DOHH2 (cell line): Measurements from ENCODE around the gene LMBR1L.
A peak's percentile ranks its signal among the peaks of the same experiment; 100 is the strongest.
"Not testable (repeated sequence)": the region's sequence is repeated elsewhere in the genome, so short reads cannot be mapped to it uniquely, and the experiment has no call there.

Source experiments
- H3F3A ChIP-seq: fragments of 200-600 bp; sonication (generic), shearing (Covaris generic); 2 replicates; pipeline ENCODE4 v1.6.0; 2016; ENCODE audit warnings: antibody characterized with exemption, mild to moderate bottlenecking; ENCODE audit not compliant: control insufficient read depth, insufficient read depth
- H3K27ac ChIP-seq: fragments of 200-600 bp; sonication (generic); 2 replicates; pipeline ENCODE4 v1.5.1; 2014; ENCODE audit warnings: low read depth, mild to moderate bottlenecking, low read length, moderate library complexity
- H3K27me3 ChIP-seq: fragments of 200-600 bp; sonication (generic); 2 replicates; pipeline ENCODE4 v1.6.1; 2014; ENCODE audit warnings: mild to moderate bottlenecking, low read length, mixed read lengths; ENCODE audit not compliant: control insufficient read depth
- H3K36me3 ChIP-seq: fragments of 200-600 bp; sonication (generic); 2 replicates; pipeline ENCODE4 v1.6.1; 2014; ENCODE audit warnings: mild to moderate bottlenecking, low read length, moderate library complexity, mixed read lengths; ENCODE audit not compliant: control insufficient read depth
- H3K4me1 ChIP-seq: fragments of 200-600 bp; sonication (generic); 2 replicates; pipeline ENCODE4 v1.6.1; 2014; ENCODE audit warnings: mild to moderate bottlenecking, low read length, mixed read lengths; ENCODE audit not compliant: control insufficient read depth
- H3K4me2 ChIP-seq: fragments of 200-600 bp; sonication (generic); 2 replicates; pipeline ENCODE4 v1.6.0; 2014; ENCODE audit warnings: mild to moderate bottlenecking, low read length, moderate library complexity
- H3K4me3 ChIP-seq: fragments of 200-600 bp; sonication (generic); 2 replicates; pipeline ENCODE4 v1.5.1; 2014; ENCODE audit warnings: mild to moderate bottlenecking, low read length, mixed read lengths
- H3K79me2 ChIP-seq: fragments of 200-600 bp; sonication (generic); 2 replicates; pipeline ENCODE4 v1.6.1; 2014; ENCODE audit warnings: mild to moderate bottlenecking, low read length, mixed read lengths; ENCODE audit not compliant: control insufficient read depth
- H3K9me2 ChIP-seq: fragments of 200-600 bp; sonication (generic); replicated peaks from 2 replicates; pipeline ENCODE4 v1.6.1; 2014; ENCODE audit warnings: mild to moderate bottlenecking, low read length, mixed read lengths; ENCODE audit not compliant: control insufficient read depth
- H3K9me3 ChIP-seq: fragments of 200-600 bp; sonication (generic); 2 replicates; pipeline ENCODE4 v1.6.1; 2014; ENCODE audit warnings: antibody characterized with exemption, low read length, mixed read lengths; ENCODE audit not compliant: control insufficient read depth, insufficient read depth
- H4K20me1 ChIP-seq: fragments of 200-600 bp; sonication (generic); 2 replicates; pipeline ENCODE4 v1.6.0; 2014; ENCODE audit warnings: low read depth, mild to moderate bottlenecking, antibody characterized with exemption, low read length, moderate library complexity; ENCODE audit not compliant: control insufficient read depth, insufficient read depth
- EZH2phosphoT487 ChIP-seq: fragments of 200-600 bp; sonication (generic); IDR thresholded peaks from 2 replicates; pipeline ENCODE4 v1.6.1; 2017; ENCODE audit warnings: borderline replicate concordance, mild to moderate bottlenecking, antibody characterized with exemption, low read length, moderate library complexity, mixed read lengths
- TF ChIP-seq, protein P1 (sequence below): fragments of 200-600 bp; sonication (generic); IDR thresholded peaks from one replicate; pipeline ENCODE4 v1.5.1; 2014; ENCODE audit warnings: antibody characterized with exemption, mild to moderate bottlenecking, low read depth, low read length; ENCODE audit not compliant: poor library complexity, severe bottlenecking

The LMBR1L gene

DNA sequence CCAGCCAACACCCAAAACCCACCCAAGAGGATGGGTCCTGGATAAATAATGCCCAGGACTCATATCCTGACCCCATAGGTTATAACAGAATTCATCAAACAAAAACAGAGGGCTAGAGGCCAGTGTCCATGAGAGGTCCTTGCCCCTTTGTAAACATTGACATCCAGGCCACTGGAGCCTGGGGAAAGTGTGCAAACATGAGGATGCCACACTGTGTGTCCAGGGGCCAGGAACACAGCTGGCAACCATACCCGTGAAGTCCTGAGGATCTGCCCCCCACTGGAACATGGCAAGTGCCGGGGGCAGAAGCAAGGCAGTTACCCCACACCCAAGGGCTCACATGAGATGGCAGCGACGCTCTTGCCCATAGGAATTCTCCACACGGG lies 45.9 kb downstream of the LMBR1L start:
- no peak for TF ChIP-seq EZH2phosphoT487
- TF ChIP-seq, protein P1, sequence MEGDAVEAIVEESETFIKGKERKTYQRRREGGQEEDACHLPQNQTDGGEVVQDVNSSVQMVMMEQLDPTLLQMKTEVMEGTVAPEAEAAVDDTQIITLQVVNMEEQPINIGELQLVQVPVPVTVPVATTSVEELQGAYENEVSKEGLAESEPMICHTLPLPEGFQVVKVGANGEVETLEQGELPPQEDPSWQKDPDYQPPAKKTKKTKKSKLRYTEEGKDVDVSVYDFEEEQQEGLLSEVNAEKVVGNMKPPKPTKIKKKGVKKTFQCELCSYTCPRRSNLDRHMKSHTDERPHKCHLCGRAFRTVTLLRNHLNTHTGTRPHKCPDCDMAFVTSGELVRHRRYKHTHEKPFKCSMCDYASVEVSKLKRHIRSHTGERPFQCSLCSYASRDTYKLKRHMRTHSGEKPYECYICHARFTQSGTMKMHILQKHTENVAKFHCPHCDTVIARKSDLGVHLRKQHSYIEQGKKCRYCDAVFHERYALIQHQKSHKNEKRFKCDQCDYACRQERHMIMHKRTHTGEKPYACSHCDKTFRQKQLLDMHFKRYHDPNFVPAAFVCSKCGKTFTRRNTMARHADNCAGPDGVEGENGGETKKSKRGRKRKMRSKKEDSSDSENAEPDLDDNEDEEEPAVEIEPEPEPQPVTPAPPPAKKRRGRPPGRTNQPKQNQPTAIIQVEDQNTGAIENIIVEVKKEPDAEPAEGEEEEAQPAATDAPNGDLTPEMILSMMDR = no peak
- no peaks in the 10 kb centered on the region for H3K9me3 ChIP-seq

DNA sequence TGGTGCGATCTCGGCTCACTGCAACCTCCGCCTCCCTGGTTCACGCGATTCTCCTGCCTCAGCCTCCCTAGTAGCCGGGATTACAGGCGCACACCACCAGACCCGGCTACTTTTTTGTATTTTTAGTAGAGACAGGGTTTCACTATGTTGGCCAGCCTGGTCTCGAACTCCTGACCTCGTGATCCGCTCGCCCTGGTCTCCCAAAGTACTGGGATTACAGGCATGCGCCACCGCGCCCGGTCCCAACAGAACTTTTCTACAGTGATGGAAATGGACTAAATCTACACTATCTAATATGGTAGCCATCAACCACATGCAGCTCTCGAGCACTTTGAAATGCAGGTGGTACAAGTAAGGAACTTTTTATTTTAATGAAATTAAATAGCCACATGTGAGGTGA lies 48.7 kb downstream of the LMBR1L start:
- H3K9me3 ChIP-seq, H3K27ac ChIP-seq, H3K9me2 ChIP-seq, H3F3A ChIP-seq, H3K27me3 ChIP-seq: not testable (repeated sequence)
- Histone ChIP-seq H3K4me1 (peaks cover 28% of the 10 kb centered on the region), H3K4me3 (peak overlapping the region; percentile 92), H3K4me2 (peak overlapping the region; percentile 82), H3K36me3 (peaks cover 22% of the 10 kb centered on the region), H4K20me1 (peaks cover 15% of the 10 kb centered on the region), H3K79me2 (peaks cover 50% of the 10 kb centered on the region)

More for the DNA sequence above, 45.9 kb downstream of the LMBR1L start:
- H3K4me3 ChIP-seq = no peak overlapping the region
- H3K4me2 ChIP-seq = no peak overlapping the region
- H3K79me2 ChIP-seq = peaks cover 22% of the 10 kb centered on the region
- no peak overlapping the region for H3K27ac ChIP-seq
- no peaks in the 10 kb centered on the region for H3K9me2 ChIP-seq
- H3K36me3 ChIP-seq = no peaks in the 10 kb centered on the region; the same call in 1 of the 2 replicates
- H3K27me3 ChIP-seq = peaks cover 7% of the 10 kb centered on the region; the same call in 1 of the 2 replicates
- no peaks in the 10 kb centered on the region for H4K20me1 ChIP-seq
- H3F3A ChIP-seq = peaks cover 6% of the 10 kb centered on the region; the same call in 1 of the 2 replicates
- peaks cover 27% of the 10 kb centered on the region for H3K4me1 ChIP-seq

DNA sequence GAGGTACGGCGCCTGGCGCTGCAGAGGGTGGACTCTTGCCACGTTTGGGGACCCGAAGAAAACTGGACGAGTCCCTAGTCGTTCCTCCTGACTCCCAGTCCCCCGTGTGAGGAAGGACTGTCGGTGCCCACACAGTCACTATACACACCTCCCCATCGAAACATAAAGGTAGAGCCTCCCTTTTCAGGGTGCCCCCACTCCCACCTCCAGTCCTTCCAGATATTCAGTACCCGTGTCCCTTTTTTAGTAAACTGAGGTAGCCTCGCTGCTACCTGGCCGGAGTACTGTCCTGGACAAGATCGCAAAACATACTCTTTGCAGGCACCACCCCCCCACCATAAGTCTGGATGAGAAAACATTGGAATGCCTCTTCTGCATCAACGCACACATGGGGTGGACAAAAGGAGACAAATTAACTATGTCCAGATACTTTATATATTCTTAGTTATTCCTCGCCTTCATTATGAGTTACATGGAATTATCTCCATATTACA lies 49.4 kb downstream of the LMBR1L start:
- Histone ChIP-seq H3K4me3 (peak overlapping the region; percentile 92), H3K36me3 (peaks cover 22% of the 10 kb centered on the region)

More for the DNA sequence above, 49.4 kb downstream of the LMBR1L start:
- Histone ChIP-seq H3K79me2 (peaks cover 57% of the 10 kb centered on the region), H4K20me1 (peaks cover 15% of the 10 kb centered on the region), H3K27me3 (no peaks in the 10 kb centered on the region), H3K9me3 (no peaks in the 10 kb centered on the region), H3K4me2 (peak overlapping the region; percentile 82), H3K9me2 (no peaks in the 10 kb centered on the region), H3K4me1 (peaks cover 35% of the 10 kb centered on the region), H3F3A (peaks cover 6% of the 10 kb centered on the region; the same call in 1 of the 2 replicates), H3K27ac (peak overlapping the region; percentile 76)
- no peak for TF ChIP-seq EZH2phosphoT487
- TF ChIP-seq, protein P1 = no peak
